K562 (cell line): ENCODE data around the gene GALNT17.

ENCODE experiments used
- BDP1 ChIP-seq: IDR thresholded peaks from 3 replicates; pipeline ENCODE4 v1.6.1; 2011; ENCODE audit not compliant: insufficient read length, insufficient read depth
- BRCA1 ChIP-seq, 2 experiments: fragments of 450-650 bp in 1 of 2; sonication (generic) in 1 of 2; formaldehyde crosslinking in 1 of 2; IDR thresholded peaks; 2 replicates each; pipeline versions ENCODE4 v1.5.0 to v1.6.1; 2017 to 2020; ENCODE audit warnings: mild to moderate bottlenecking in 1 of 2, missing genetic modification reagents in 1 of 2
- CTCF ChIP-seq, 3 experiments: IDR thresholded peaks in 2 of 3; conservative IDR thresholded peaks in 1 of 3; 2 replicates each; pipeline ENCODE4 v1.5.1; 2011 to 2012; ENCODE audit warnings: low read length in 3 of 3, mild to moderate bottlenecking in 3 of 3, control low read depth in 2 of 3, improper control_type of control experiment in 1 of 3, inconsistent platforms in 1 of 3, low read depth in 1 of 3, mixed read lengths in 1 of 3, moderate library complexity in 1 of 3; ENCODE audit not compliant: insufficient read depth in 2 of 3
- EP300 ChIP-seq: IDR thresholded peaks from 2 replicates; pipeline ENCODE4 v1.6.1; 2012; ENCODE audit warnings: low read length, improper control_type of control experiment
- ETV6 ChIP-seq, 3 experiments: fragments of 150-350 bp in 1 of 3; sonication (generic) in 1 of 3; formaldehyde crosslinking in 1 of 3; IDR thresholded peaks; 2 replicates each; pipeline versions ENCODE4 v1.6.1 to v1.8.0; 2014 to 2022; ENCODE audit warnings: borderline replicate concordance in 2 of 3, low read depth in 2 of 3, antibody characterized with exemption in 1 of 3, low read length in 1 of 3, mild to moderate bottlenecking in 1 of 3, missing genetic modification reagents in 1 of 3
- EZH2 ChIP-seq: IDR thresholded peaks from 2 replicates; pipeline ENCODE4 v1.6.1; 2012; ENCODE audit warnings: low read depth, mild to moderate bottlenecking, inconsistent platforms, low read length, borderline replicate concordance
- FOXA1 ChIP-seq: fragments of 450-650 bp; IDR thresholded peaks from 2 replicates; pipeline ENCODE4 v1.6.1; 2016; ENCODE audit warnings: mild to moderate bottlenecking, borderline replicate concordance
- L3MBTL2 ChIP-seq: fragments of 450-650 bp; IDR thresholded peaks from 2 replicates; pipeline ENCODE4 v1.6.1; 2016; ENCODE audit warnings: mild to moderate bottlenecking, moderate library complexity
- POLR2A ChIP-seq: fragments of 450-650 bp; conservative IDR thresholded peaks from 2 replicates; pipeline ENCODE4 v1.6.1; 2016
- RBM22 ChIP-seq: fragments of 200-400 bp; formaldehyde crosslinking; IDR thresholded peaks from 2 replicates; pipeline ENCODE4 v1.6.1; 2018; ENCODE audit warnings: low read length, low read depth; ENCODE audit not compliant: poor library complexity, severe bottlenecking
- SREBF2 ChIP-seq: sonication (generic); formaldehyde crosslinking; IDR thresholded peaks from 2 replicates; pipeline ENCODE4 v1.4.0; 2020; ENCODE audit warnings: mild to moderate bottlenecking, missing genetic modification reagents
- U2AF2 ChIP-seq: fragments of 200-400 bp; formaldehyde crosslinking; optimal IDR thresholded peaks from 2 replicates; pipeline ENCODE3; 2017; ENCODE audit warnings: low read depth, mild to moderate bottlenecking, low read length
- ZKSCAN8 ChIP-seq: fragments of 200-800 bp; sonication (Bioruptor generic); IDR thresholded peaks from 2 replicates; pipeline ENCODE4 v1.6.1; 2016; ENCODE audit warnings: missing genetic modification characterization, missing compliant biosample characterization
- ZNF324 ChIP-seq: fragments of 250-450 bp; sonication (Bioruptor Pico); IDR thresholded peaks from 2 replicates; pipeline ENCODE4 v1.4.0; 2020; ENCODE audit warnings: mild to moderate bottlenecking

DNA sequence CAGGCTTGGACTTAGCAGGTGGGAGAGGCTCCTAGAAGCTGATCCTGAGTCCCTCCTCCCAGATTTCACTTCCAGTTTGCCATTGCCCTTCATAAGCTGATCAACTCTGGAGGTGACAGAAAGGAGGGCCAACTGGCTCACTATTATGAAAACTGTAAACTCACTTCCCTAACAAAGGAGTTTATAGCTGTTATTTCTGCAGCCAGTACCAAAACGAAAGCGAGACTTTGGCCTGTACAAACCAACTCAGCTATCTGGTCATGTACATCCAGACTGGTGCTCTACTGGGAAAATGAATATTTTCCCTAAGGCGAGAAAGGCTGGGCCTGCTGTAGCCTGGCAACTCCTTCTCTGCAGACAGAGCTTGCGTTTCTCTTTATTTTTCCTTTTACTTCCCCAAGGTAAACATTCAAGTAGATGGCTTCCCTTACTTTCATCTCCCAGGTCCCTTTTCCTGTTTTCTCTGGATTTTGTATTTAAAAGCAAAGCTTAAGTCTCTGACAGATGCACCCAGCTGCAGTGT lies 54.7 kb downstream of the GALNT17 start:
- TF ChIP-seq EP300 (no peak), BRCA1 (IDR thresholded peaks at IDR 0.05) (no peak), BRCA1 (CRISPR knock-in tag; IDR thresholded peaks at IDR 0.05) (no peak), EZH2 (no peak), CTCF (IDR thresholded peaks at IDR 0.05 in 2 of 3, conservative IDR thresholded peaks at IDR 0.05 in 1 of 3; ENCODE audit: insufficient read depth in 2 of 3, low read depth in 1 of 3, low read length in 3 of 3) (no peak), U2AF2 (no peak), ETV6 (IDR thresholded peaks at IDR 0.05; ENCODE audit: borderline replicate concordance in 1 of 2, low read depth in 2 of 2, low read length in 1 of 2) (no peak), ETV6 (CRISPR knock-in tag; IDR thresholded peaks at IDR 0.05; ENCODE audit: borderline replicate concordance) (no peak), ZNF324 (CRISPR knock-in tag) (no peak), ZKSCAN8 (CRISPR knock-in tag) (no peak), POLR2A (no peak), SREBF2 (CRISPR knock-in tag) (no peak), FOXA1 (no peak), L3MBTL2 (no peak), RBM22 (no peak), BDP1 (no peak)
